K562 (cell line): Measurements from ENCODE around the gene PRPSAP2.

Experiments
- BDP1 ChIP-seq: IDR thresholded peaks from 3 replicates; pipeline ENCODE4 v1.6.1; 2011; ENCODE audit not compliant: insufficient read length, insufficient read depth
- POLR2A ChIP-seq: fragments of 450-650 bp; conservative IDR thresholded peaks from 2 replicates; pipeline ENCODE4 v1.6.1; 2016
- TAF1 ChIP-seq: IDR thresholded peaks from 2 replicates; pipeline ENCODE4 v1.6.1; 2011; ENCODE audit warnings: mild to moderate bottlenecking, low read length, moderate library complexity; ENCODE audit not compliant: insufficient read depth, control insufficient read depth, severe bottlenecking; ENCODE audit errors: extremely low read depth
- TF ChIP-seq, protein P1 (sequence below), 3 experiments: IDR thresholded peaks in 2 of 3; conservative IDR thresholded peaks in 1 of 3; 2 replicates each; pipeline ENCODE4 v1.5.1; 2011 to 2012; ENCODE audit warnings: low read length in 3 of 3, mild to moderate bottlenecking in 3 of 3, control low read depth in 2 of 3, improper control_type of control experiment in 1 of 3, inconsistent platforms in 1 of 3, low read depth in 1 of 3, mixed read lengths in 1 of 3, moderate library complexity in 1 of 3; ENCODE audit not compliant: insufficient read depth in 2 of 3
- TF ChIP-seq, protein P2 (sequence below): sonication (generic); formaldehyde crosslinking; IDR thresholded peaks from 2 replicates; pipeline ENCODE4 v1.9.0; 2022; ENCODE audit warnings: mild to moderate bottlenecking, missing genetic modification reagents

DNA sequence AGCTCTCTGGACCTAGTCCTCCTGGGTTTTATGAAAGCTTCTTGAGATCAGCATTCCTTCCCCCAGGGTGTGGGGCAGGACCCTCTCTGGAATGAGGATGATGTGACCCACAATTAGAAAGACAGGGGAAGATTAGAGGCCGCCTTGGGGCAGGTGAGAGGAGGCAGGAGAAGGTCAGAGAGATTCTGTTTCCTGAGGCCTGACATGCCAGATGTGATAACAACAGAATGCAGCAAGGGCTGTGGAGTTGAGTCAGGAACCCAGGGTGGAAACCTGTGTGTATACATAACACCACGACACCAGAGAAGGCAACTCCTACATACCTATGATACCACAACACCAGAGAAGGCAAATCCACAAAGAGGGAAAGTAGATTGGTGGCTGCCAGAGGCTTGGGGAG lies 88.6 kb downstream of the PRPSAP2 start:
- no peak for TF ChIP-seq TAF1
- no peak for TF ChIP-seq BDP1
- TF ChIP-seq, protein P1, sequence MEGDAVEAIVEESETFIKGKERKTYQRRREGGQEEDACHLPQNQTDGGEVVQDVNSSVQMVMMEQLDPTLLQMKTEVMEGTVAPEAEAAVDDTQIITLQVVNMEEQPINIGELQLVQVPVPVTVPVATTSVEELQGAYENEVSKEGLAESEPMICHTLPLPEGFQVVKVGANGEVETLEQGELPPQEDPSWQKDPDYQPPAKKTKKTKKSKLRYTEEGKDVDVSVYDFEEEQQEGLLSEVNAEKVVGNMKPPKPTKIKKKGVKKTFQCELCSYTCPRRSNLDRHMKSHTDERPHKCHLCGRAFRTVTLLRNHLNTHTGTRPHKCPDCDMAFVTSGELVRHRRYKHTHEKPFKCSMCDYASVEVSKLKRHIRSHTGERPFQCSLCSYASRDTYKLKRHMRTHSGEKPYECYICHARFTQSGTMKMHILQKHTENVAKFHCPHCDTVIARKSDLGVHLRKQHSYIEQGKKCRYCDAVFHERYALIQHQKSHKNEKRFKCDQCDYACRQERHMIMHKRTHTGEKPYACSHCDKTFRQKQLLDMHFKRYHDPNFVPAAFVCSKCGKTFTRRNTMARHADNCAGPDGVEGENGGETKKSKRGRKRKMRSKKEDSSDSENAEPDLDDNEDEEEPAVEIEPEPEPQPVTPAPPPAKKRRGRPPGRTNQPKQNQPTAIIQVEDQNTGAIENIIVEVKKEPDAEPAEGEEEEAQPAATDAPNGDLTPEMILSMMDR (IDR thresholded peaks at IDR 0.05 in 2 of 3, conservative IDR thresholded peaks at IDR 0.05 in 1 of 3; ENCODE audit: insufficient read depth in 2 of 3, low read depth in 1 of 3, low read length in 3 of 3): no peak
- TF ChIP-seq, protein P2, sequence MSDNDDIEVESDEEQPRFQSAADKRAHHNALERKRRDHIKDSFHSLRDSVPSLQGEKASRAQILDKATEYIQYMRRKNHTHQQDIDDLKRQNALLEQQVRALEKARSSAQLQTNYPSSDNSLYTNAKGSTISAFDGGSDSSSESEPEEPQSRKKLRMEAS: no peak
- TF ChIP-seq POLR2A: no peak
